Measurements from ENCODE around the gene YOD1. TPM values are rescaled to one million over a fixed set of nuclear protein-coding genes. Genes with fewer than 3 reads are reported as not detected.

The YOD1 gene
- total RNA-seq, 1 donor from 2014 or later = 13.0 TPM

DNA sequence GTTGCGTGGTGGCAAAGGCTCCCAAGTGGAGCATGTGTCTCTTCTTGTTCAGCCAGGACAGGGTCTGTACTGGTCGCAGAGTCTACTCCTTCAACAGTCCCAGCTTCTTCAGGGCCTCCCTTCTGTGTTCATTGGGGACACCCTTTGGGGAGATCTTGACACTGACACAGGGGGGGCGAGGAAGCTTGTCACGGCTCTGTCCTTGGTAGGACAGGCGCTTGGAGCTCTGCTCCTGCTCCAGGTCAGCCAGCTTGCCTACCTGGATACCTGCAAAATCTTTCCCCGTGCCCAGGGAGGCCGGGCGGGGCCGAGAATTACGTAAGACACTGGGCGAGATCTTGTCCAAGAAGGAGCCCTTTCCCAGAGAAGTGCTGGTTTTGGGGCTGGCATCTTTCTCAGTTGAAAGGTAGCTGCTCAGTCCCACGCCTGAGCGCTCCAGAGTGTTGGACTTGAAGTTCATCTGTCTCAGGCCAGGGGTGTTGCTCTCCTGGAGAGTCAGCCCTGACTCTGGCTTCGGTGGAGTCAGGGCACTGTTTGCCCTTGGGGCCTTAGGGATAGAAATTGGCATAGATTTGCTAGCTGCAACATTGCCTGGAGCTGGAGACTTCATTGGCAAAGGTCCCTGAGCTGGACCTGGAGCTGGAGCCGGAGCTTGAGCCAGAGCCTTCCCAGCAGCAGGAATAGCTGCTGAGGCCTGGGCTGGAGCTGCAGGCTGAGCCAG is 29.0 kb downstream of the YOD1 start:
- Histone ChIP-seq H3K4me3 (ENCODE audit: low read length in 3 of 3) (no peak overlapping the region), H3K27me3 (ENCODE audit: control insufficient read depth in 3 of 3, insufficient read depth in 3 of 3, low read length in 3 of 3) (peaks cover 0 to 5% (median 0%) of the 10 kb centered on the region in 3 donors), H3K27ac (ENCODE audit: low read depth, low read length) (no peak overlapping the region), H3K9me3 (ENCODE audit: control insufficient read depth in 3 of 3, low read length in 3 of 3) (no peaks in the 10 kb centered on the region), H3K36me3 (ENCODE audit: control insufficient read depth in 3 of 3, insufficient read depth in 3 of 3, low read length in 3 of 3) (no peaks in the 10 kb centered on the region), H3K4me1 (ENCODE audit: control insufficient read depth in 3 of 3, insufficient read depth in 3 of 3, low read length in 3 of 3) (peaks cover 13 to 19% (median 19%) of the 10 kb centered on the region in 3 donors), H3K9ac (ENCODE audit: low read depth in 1 of 3, low read length in 3 of 3) (no peak overlapping the region)

DNA sequence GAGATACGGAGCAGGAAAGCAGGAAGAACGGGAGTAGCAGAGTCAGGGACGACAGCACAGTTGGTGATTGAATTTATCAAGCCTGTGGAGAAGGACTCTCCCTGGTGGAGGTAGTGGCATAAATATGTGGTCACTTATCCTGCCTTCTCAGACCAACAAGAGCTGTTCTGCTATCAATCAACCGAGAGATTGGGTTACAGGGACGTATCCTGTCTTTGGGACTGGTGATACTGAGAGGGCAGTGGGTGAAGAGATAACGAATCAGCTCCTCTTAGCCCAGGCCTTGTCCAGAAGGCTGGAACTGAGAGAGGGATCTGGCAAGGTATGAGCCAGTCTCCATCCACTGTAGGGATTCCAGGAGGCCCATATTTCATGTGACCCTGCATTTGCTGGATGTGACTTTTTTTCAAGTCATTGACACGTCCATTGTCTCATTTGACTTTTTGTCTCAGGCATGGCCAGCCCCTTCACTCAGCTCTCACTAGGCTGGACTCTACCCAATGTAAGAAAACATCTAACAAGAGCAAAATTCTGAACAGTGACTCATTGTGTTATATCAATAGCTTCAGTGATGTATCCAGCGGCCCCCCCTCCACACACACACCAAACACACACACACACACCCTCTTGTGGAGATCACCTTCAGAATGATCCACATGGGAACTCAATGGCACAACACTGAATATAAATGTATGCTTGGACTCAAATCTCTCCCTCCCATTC is 29.7 kb downstream of the YOD1 start:
- Histone ChIP-seq H3K27me3 (ENCODE audit: control insufficient read depth in 3 of 3, insufficient read depth in 3 of 3, low read length in 3 of 3) (peaks cover 0 to 5% (median 0%) of the 10 kb centered on the region in 3 donors), H3K4me3 (ENCODE audit: low read length in 3 of 3) (no peak overlapping the region), H3K9me3 (ENCODE audit: control insufficient read depth in 3 of 3, low read length in 3 of 3) (no peaks in the 10 kb centered on the region), H3K27ac (ENCODE audit: low read depth, low read length) (no peak overlapping the region), H3K4me1 (ENCODE audit: control insufficient read depth in 3 of 3, insufficient read depth in 3 of 3, low read length in 3 of 3) (peaks cover 13 to 19% (median 18%) of the 10 kb centered on the region in 3 donors), H3K9ac (ENCODE audit: low read depth in 1 of 3, low read length in 3 of 3) (no peak overlapping the region), H3K36me3 (ENCODE audit: control insufficient read depth in 3 of 3, insufficient read depth in 3 of 3, low read length in 3 of 3) (no peaks in the 10 kb centered on the region)

DNA sequence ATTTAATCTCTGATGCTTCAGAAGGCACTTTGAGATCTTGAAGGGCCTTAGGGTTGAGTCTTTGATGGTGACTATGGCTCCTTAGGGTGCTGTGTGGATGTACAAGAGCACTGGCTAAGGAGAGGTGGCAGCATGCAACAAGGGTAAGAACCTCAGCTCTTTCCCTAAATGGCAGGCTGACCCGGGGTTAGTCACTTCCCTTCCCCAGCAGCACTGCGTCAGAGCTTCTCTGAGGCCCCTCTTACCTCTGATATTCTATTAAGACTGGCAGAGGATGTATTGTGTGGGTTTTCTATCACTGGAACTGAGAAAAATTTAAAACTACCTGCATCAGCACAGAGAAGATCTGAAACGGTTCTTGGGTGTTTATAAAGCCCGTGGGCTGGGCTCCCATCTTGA is 30.3 kb downstream of the YOD1 start:
- H3K27me3 ChIP-seq (ENCODE audit: control insufficient read depth in 3 of 3, insufficient read depth in 3 of 3, low read length in 3 of 3) = peaks cover 0 to 5% (median 0%) of the 10 kb centered on the region in 3 donors
- H3K4me3 ChIP-seq (ENCODE audit: low read length in 3 of 3) = no peak overlapping the region
- no peak overlapping the region for H3K9ac ChIP-seq (ENCODE audit: low read depth in 1 of 3, low read length in 3 of 3)
- no peaks in the 10 kb centered on the region for H3K36me3 ChIP-seq (ENCODE audit: control insufficient read depth in 3 of 3, insufficient read depth in 3 of 3, low read length in 3 of 3)
- H3K9me3 ChIP-seq (ENCODE audit: control insufficient read depth in 3 of 3, low read length in 3 of 3) = no peaks in the 10 kb centered on the region
- H3K27ac ChIP-seq (ENCODE audit: low read depth, low read length) = no peak overlapping the region
- H3K4me1 ChIP-seq (ENCODE audit: control insufficient read depth in 3 of 3, insufficient read depth in 3 of 3, low read length in 3 of 3) = peaks cover 7 to 15% (median 13%) of the 10 kb centered on the region in 3 donors

DNA sequence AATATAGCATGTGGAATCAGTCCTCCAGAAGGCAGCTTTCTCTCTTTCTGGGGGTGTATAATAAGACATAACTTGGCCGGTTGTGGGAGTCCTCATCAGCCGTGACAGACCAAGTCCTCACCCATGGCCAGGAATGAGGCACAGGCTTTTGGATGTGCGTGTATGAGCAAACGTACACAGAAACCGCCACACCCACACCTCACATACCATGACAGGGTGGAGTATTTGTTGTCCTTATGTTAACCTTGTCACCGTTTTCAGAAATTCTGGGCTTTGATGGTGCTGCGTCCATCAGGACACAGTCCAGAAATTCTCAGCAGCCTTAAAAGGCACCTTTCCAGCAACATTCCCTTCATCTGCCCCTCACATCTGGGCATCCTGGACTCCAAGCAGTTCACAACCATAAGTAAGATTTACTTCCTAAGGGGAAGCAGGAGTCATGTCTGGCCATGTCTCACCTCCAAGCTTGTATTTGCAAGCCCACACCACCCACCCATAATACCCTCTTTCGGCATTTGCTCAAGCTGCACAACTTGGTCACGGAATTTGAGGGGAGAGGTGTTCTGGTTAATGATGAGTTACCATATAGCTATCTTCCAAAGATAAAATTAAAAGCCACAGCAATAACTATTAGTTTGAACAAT is 30.8 kb downstream of the YOD1 start:
- no peaks in the 10 kb centered on the region for H3K9me3 ChIP-seq (ENCODE audit: control insufficient read depth in 3 of 3, low read length in 3 of 3)
- H3K4me3 ChIP-seq (ENCODE audit: low read length in 3 of 3) = no peak overlapping the region
- H3K27me3 ChIP-seq (ENCODE audit: control insufficient read depth in 3 of 3, insufficient read depth in 3 of 3, low read length in 3 of 3) = peaks cover 0 to 5% (median 0%) of the 10 kb centered on the region in 3 donors
- H3K4me1 ChIP-seq (ENCODE audit: control insufficient read depth in 3 of 3, insufficient read depth in 3 of 3, low read length in 3 of 3) = peaks cover 2 to 9% (median 7%) of the 10 kb centered on the region in 3 donors
- no peak overlapping the region for H3K9ac ChIP-seq (ENCODE audit: low read depth in 1 of 3, low read length in 3 of 3)
- no peaks in the 10 kb centered on the region for H3K36me3 ChIP-seq (ENCODE audit: control insufficient read depth in 3 of 3, insufficient read depth in 3 of 3, low read length in 3 of 3)
- H3K27ac ChIP-seq (ENCODE audit: low read depth, low read length) = no peak overlapping the region

DNA sequence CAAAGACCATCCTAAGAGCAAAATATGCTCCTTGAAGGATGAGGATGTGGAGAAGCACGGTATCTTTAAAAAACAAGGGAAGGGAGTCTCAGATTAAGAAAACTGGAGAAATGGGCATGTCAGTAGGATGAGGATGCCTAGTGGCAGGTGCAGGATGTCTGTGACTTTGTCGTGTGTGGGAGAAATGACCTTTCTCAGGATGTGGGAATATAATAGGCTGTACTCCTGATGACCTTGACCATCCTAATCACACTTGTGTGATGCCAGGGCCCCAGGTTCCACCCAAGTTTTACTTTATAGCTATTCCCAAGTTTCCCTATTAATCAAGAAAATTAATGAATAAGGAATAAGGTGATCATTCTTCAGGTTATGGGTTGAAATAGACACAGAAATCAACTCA is 31.3 kb downstream of the YOD1 start:
- no peak overlapping the region for H3K9ac ChIP-seq (ENCODE audit: low read depth in 1 of 3, low read length in 3 of 3)
- no peaks in the 10 kb centered on the region for H3K9me3 ChIP-seq (ENCODE audit: control insufficient read depth in 3 of 3, low read length in 3 of 3)
- H3K4me3 ChIP-seq (ENCODE audit: low read length in 3 of 3) = no peak overlapping the region
- peaks cover 0 to 5% (median 0%) of the 10 kb centered on the region in 3 donors for H3K27me3 ChIP-seq (ENCODE audit: control insufficient read depth in 3 of 3, insufficient read depth in 3 of 3, low read length in 3 of 3)
- no peaks in the 10 kb centered on the region for H3K36me3 ChIP-seq (ENCODE audit: control insufficient read depth in 3 of 3, insufficient read depth in 3 of 3, low read length in 3 of 3)
- peaks cover 0 to 6% (median 3%) of the 10 kb centered on the region in 3 donors for H3K4me1 ChIP-seq (ENCODE audit: control insufficient read depth in 3 of 3, insufficient read depth in 3 of 3, low read length in 3 of 3)
- no peak overlapping the region for H3K27ac ChIP-seq (ENCODE audit: low read depth, low read length)

DNA sequence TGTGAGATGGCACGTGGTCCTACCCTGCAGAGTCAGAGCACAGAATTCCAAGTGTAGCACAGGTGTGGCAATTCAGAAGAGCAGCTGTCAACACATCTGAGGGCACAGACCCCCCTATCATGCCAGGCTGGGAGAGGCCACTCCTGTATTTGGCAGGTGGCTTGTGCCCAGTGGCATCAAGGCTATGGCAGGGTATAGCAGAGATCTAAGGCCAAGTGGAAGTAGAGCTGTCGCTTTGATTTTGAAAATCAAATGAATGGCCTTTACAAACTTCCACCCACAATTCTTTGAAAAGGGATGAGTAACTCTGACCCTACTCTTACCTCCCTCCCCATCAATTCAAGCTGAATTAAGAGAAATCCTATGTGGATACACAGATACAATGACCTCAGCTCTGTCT is 31.8 kb downstream of the YOD1 start:
- no peak overlapping the region for H3K27ac ChIP-seq (ENCODE audit: low read depth, low read length)
- no peaks in the 10 kb centered on the region for H3K9me3 ChIP-seq (ENCODE audit: control insufficient read depth in 3 of 3, low read length in 3 of 3)
- H3K36me3 ChIP-seq (ENCODE audit: control insufficient read depth in 3 of 3, insufficient read depth in 3 of 3, low read length in 3 of 3) = no peaks in the 10 kb centered on the region
- peaks cover 0 to 5% (median 0%) of the 10 kb centered on the region in 3 donors for H3K27me3 ChIP-seq (ENCODE audit: control insufficient read depth in 3 of 3, insufficient read depth in 3 of 3, low read length in 3 of 3)
- H3K9ac ChIP-seq (ENCODE audit: low read depth in 1 of 3, low read length in 3 of 3) = no peak overlapping the region
- no peak overlapping the region for H3K4me3 ChIP-seq (ENCODE audit: low read length in 3 of 3)
- H3K4me1 ChIP-seq (ENCODE audit: control insufficient read depth in 3 of 3, insufficient read depth in 3 of 3, low read length in 3 of 3) = peaks cover 0 to 4% (median 0%) of the 10 kb centered on the region in 3 donors

DNA sequence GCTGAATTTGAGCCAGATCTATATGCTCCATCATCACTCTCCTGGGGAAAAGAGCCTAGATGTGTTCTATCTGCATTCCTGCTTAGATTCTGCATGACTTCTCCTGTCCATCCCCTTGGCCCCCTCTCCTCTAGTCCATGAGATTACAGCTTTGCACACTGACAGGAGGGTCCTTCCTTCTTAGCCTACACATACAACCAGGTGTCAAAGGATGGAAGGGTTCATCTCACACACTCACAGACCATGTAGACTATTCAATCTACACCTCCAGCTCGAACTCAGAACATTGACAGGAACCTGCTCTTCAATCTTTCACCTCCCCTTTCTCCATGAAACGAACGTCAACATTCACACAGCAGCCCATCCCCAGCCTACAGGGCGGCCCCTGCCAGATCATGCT is 32.3 kb downstream of the YOD1 start:
- Histone ChIP-seq H3K9ac (ENCODE audit: low read depth in 1 of 3, low read length in 3 of 3) (no peak overlapping the region), H3K4me3 (ENCODE audit: low read length in 3 of 3) (no peak overlapping the region), H3K36me3 (ENCODE audit: control insufficient read depth in 3 of 3, insufficient read depth in 3 of 3, low read length in 3 of 3) (no peaks in the 10 kb centered on the region), H3K27me3 (ENCODE audit: control insufficient read depth in 3 of 3, insufficient read depth in 3 of 3, low read length in 3 of 3) (peaks cover 0 to 5% (median 0%) of the 10 kb centered on the region in 3 donors), H3K4me1 (ENCODE audit: control insufficient read depth in 3 of 3, insufficient read depth in 3 of 3, low read length in 3 of 3) (peaks cover 0 to 2% (median 0%) of the 10 kb centered on the region in 3 donors), H3K9me3 (ENCODE audit: control insufficient read depth in 3 of 3, low read length in 3 of 3) (no peaks in the 10 kb centered on the region), H3K27ac (ENCODE audit: low read depth, low read length) (no peak overlapping the region)

DNA sequence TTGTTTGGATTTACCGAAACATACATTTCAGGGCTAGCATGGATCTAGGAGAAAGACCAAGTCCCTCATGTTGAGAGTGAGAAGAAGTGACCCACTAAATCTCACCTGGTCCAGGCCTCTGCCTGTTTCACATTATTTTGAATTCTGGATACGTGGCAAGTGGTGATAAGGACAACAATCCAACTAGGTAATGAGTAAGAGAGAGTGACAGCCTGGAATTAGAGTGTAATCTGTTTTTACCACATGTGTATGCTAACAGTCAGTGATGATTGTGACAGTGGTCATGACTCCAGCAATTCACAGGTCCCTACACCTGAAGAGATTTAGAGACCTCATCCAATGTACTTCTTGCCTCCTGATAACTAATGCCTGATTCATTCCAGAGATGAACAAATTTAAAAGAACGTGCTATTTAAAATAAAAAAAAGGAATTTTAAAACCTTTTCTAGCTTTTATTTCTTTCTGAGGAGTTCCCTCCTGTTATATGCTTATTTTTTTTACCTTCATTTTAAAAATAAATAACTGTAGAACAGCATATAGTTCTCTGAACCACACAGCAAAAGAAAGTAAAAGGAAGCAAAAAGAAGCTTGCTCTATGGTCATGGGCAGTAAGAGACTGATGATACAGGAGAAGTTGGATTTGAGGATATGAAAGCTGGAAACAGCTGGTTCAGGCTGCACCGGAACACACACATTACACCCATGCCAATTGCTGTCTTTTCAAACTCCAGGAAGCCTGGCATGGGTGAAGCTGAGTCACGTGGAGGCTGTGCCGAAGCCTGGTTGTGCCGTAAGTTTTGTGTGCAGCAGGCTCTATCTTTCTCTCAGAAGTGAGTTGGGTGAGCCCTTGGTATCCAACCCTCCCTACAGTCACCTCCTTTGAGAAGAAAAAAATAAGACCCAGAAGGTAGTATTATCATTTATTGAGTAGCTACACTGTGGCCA is 33.1 kb downstream of the YOD1 start:
- Histone ChIP-seq H3K27ac (ENCODE audit: low read depth, low read length) (no peak overlapping the region), H3K36me3 (ENCODE audit: control insufficient read depth in 3 of 3, insufficient read depth in 3 of 3, low read length in 3 of 3) (no peaks in the 10 kb centered on the region), H3K27me3 (ENCODE audit: control insufficient read depth in 3 of 3, insufficient read depth in 3 of 3, low read length in 3 of 3) (peaks cover 0 to 9% (median 0%) of the 10 kb centered on the region in 3 donors), H3K4me1 (ENCODE audit: control insufficient read depth in 3 of 3, insufficient read depth in 3 of 3, low read length in 3 of 3) (peaks cover 0 to 2% (median 0%) of the 10 kb centered on the region in 3 donors), H3K9me3 (ENCODE audit: control insufficient read depth in 3 of 3, low read length in 3 of 3) (no peaks in the 10 kb centered on the region), H3K9ac (ENCODE audit: low read depth in 1 of 3, low read length in 3 of 3) (no peak overlapping the region), H3K4me3 (ENCODE audit: low read length in 3 of 3) (no peak overlapping the region)

DNA sequence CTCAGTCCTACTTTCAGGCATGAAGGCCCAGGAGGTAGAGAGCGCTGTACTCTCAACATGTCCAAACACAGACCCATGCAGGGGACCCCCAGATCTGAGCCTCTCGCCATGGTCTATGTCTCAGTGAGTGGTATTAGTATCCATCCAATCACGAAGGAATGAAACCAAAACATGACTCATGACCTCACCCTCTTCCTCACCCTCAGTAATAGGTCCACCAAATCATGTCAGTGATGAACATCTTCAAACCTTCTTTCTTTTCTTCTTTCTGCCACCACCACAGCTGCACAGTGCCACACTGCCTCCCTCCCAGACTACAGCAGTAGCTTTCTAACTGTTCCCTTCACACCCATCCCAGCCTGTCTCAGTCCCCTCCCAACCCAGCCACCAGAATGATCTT is 35.2 kb downstream of the YOD1 start:
- H3K9ac ChIP-seq (ENCODE audit: low read depth in 1 of 3, low read length in 3 of 3) = no peak overlapping the region
- H3K36me3 ChIP-seq (ENCODE audit: control insufficient read depth in 3 of 3, insufficient read depth in 3 of 3, low read length in 3 of 3) = no peaks in the 10 kb centered on the region
- H3K4me3 ChIP-seq (ENCODE audit: low read length in 3 of 3) = no peak overlapping the region
- no peaks in the 10 kb centered on the region for H3K9me3 ChIP-seq (ENCODE audit: control insufficient read depth in 3 of 3, low read length in 3 of 3)
- H3K4me1 ChIP-seq (ENCODE audit: control insufficient read depth in 3 of 3, insufficient read depth in 3 of 3, low read length in 3 of 3) = no peaks in the 10 kb centered on the region
- H3K27me3 ChIP-seq (ENCODE audit: control insufficient read depth in 3 of 3, insufficient read depth in 3 of 3, low read length in 3 of 3) = peaks cover 0 to 9% (median 0%) of the 10 kb centered on the region in 3 donors
- H3K27ac ChIP-seq (ENCODE audit: low read depth, low read length) = no peak overlapping the region
